Ishikawa (cell line): ENCODE measurements around the gene PRPF19.

Experiments
- CEBPB ChIP-seq: IDR thresholded peaks from 2 replicates; pipeline ENCODE4 v1.6.1; 2012
- CREB1 ChIP-seq: IDR thresholded peaks from 2 replicates; pipeline ENCODE4 v1.6.1; 2012; ENCODE audit warnings: low read depth
- EGR1 ChIP-seq: IDR thresholded peaks from 2 replicates; pipeline ENCODE4 v1.6.1; 2012
- EP300 ChIP-seq: IDR thresholded peaks from 2 replicates; pipeline ENCODE4 v1.6.1; 2012; ENCODE audit warnings: borderline replicate concordance
- FOXM1 ChIP-seq: IDR thresholded peaks from 2 replicates; pipeline ENCODE4 v1.6.1; 2012; ENCODE audit warnings: low read depth, borderline replicate concordance
- NFIC ChIP-seq: IDR thresholded peaks from 2 replicates; pipeline ENCODE4 v1.6.1; 2012
- RAD21 ChIP-seq: IDR thresholded peaks from 2 replicates; pipeline ENCODE4 v1.6.1; 2012; ENCODE audit warnings: low read depth
- TAF1 ChIP-seq: IDR thresholded peaks from 2 replicates; pipeline ENCODE4 v1.6.1; 2012; ENCODE audit warnings: low read depth, mild to moderate bottlenecking
- TCF12 ChIP-seq: IDR thresholded peaks from 2 replicates; pipeline ENCODE4 v1.6.1; 2012; ENCODE audit warnings: low read depth
- TEAD4 ChIP-seq: IDR thresholded peaks from 2 replicates; pipeline ENCODE4 v1.6.1; 2012
- YY1 ChIP-seq: IDR thresholded peaks from 2 replicates; pipeline ENCODE4 v1.6.1; 2012; ENCODE audit warnings: low read depth
- ZBTB7A ChIP-seq: IDR thresholded peaks from 2 replicates; pipeline ENCODE4 v1.6.1; 2012; ENCODE audit warnings: low read depth
- TF ChIP-seq, protein P1 (sequence below): IDR thresholded peaks from 2 replicates; pipeline ENCODE4 v1.6.1; 2012
- TF ChIP-seq, protein P2 (sequence below): IDR thresholded peaks from 2 replicates; pipeline ENCODE4 v1.6.1; 2012; ENCODE audit warnings: low read depth, mild to moderate bottlenecking
- TF ChIP-seq, protein P3 (sequence below): IDR thresholded peaks from 2 replicates; pipeline ENCODE4 v1.6.1; 2012

PRPF19 gene

DNA sequence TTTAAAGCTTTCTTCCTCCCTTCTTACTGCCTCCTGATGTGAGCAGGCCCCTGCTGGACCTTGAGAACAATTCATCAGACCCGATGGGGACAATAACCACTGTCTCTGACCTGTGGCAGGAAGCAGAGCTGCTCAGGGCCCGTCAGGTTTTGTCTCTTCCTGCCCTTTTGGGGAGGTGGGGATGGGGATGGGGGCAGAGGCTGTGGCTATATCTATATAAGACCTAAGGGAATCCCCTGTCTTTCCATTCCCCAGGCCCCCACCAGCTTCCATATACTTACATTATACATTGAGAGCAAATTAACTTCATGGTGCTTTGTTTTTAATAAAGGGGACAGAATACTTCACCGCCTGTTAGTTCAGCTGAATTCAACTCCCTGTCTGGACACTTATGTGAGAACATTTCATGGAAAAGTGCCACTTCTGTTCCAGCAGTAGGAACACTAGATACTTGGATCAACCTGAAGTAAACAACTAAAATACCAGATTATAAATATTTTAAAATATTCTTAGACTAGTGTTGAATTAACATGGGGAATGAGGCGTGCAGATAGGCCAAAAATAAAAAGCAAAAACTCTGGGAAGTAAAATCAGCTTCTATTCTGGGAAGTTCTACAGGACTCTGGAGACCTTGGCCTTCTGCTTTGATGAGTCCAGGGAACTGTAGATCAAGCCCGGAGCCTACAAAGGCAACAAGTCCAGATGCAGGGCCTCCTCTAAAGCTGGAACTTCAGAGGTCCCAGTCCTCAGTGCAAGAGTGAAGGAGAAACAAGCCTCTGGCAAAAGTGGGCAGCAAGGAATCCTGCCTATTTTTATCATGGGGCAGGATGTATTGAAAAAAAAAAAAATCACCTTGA, 27.9 kb downstream of the PRPF19 start:
- TF ChIP-seq NFIC = no peak
- no peak for TF ChIP-seq ZBTB7A
- TF ChIP-seq, protein P1, sequence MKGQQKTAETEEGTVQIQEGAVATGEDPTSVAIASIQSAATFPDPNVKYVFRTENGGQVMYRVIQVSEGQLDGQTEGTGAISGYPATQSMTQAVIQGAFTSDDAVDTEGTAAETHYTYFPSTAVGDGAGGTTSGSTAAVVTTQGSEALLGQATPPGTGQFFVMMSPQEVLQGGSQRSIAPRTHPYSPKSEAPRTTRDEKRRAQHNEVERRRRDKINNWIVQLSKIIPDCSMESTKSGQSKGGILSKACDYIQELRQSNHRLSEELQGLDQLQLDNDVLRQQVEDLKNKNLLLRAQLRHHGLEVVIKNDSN = no peak
- no peak for TF ChIP-seq FOXM1

DNA sequence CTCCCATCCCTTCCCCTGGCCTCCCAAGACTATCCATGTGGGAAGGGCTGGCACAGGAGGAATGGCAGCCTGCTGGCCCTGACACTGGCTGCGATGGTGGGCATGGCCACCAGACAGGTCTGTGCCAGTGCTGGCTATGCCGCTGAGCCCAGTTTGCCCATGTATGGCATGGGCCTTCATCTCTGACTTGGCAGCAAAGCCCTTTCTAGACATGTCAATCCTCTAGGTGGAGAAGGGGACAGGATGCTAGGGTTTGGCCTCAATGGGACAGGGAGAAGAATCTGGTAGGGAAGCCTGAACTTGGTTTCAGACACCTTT, 30.3 kb downstream of the PRPF19 start:
- TF ChIP-seq TCF12 (no peak), ZBTB7A (no peak), NFIC (no peak), TEAD4 (no peak), FOXM1 (no peak), CREB1 (no peak), TAF1 (no peak), YY1 (no peak), CEBPB (no peak), EP300 (no peak), RAD21 (no peak), EGR1 (no peak)
- TF ChIP-seq, protein P2, sequence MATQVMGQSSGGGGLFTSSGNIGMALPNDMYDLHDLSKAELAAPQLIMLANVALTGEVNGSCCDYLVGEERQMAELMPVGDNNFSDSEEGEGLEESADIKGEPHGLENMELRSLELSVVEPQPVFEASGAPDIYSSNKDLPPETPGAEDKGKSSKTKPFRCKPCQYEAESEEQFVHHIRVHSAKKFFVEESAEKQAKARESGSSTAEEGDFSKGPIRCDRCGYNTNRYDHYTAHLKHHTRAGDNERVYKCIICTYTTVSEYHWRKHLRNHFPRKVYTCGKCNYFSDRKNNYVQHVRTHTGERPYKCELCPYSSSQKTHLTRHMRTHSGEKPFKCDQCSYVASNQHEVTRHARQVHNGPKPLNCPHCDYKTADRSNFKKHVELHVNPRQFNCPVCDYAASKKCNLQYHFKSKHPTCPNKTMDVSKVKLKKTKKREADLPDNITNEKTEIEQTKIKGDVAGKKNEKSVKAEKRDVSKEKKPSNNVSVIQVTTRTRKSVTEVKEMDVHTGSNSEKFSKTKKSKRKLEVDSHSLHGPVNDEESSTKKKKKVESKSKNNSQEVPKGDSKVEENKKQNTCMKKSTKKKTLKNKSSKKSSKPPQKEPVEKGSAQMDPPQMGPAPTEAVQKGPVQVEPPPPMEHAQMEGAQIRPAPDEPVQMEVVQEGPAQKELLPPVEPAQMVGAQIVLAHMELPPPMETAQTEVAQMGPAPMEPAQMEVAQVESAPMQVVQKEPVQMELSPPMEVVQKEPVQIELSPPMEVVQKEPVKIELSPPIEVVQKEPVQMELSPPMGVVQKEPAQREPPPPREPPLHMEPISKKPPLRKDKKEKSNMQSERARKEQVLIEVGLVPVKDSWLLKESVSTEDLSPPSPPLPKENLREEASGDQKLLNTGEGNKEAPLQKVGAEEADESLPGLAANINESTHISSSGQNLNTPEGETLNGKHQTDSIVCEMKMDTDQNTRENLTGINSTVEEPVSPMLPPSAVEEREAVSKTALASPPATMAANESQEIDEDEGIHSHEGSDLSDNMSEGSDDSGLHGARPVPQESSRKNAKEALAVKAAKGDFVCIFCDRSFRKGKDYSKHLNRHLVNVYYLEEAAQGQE = no peak
- TF ChIP-seq, protein P3, sequence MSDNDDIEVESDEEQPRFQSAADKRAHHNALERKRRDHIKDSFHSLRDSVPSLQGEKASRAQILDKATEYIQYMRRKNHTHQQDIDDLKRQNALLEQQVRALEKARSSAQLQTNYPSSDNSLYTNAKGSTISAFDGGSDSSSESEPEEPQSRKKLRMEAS = no peak
- TF ChIP-seq, protein P1 = no peak

DNA sequence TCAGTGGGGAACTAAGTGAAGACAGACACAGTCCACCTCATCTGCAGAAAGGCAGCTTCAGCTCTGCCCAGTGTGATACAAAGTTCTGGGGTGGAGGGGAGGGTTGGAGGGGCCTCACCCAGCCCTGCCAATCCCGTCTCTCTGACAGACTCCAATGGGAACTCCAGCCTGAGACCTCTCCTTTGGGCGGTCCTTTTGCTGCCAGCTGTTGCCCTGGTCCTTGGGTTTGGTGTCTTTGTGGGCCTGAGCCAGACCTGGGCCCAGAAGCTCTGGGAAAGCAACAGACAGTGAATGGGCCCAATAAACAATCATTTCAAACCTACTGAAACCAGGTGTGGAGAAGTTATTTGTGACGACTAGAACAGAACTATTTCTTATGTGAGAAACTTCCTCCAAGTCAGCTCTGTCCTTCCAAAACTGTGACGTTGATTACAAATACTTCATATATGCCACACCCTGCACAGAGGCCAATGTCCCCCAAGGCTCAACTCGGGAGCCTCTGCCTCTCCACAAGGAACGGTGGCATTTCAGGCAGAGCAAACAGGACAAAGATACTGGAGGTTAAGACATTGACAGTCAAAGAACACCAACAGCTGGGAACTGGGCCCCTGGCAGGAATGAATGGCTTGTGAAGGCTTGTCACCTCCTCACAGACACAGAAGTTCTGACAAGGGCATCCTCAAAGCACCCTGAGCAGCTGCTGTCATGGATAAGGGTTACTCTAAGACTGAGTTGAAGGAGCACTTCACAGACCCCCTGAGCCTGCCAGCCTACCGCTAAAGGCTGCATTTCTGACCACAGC, 30.8 kb downstream of the PRPF19 start:
- no peak for TF ChIP-seq FOXM1
- no peak for TF ChIP-seq EP300
- no peak for TF ChIP-seq ZBTB7A
- TF ChIP-seq NFIC = no peak
- TF ChIP-seq TAF1 = no peak
- TF ChIP-seq TCF12 = no peak
- TF ChIP-seq YY1 = no peak
- TF ChIP-seq, protein P1 = no peak

DNA sequence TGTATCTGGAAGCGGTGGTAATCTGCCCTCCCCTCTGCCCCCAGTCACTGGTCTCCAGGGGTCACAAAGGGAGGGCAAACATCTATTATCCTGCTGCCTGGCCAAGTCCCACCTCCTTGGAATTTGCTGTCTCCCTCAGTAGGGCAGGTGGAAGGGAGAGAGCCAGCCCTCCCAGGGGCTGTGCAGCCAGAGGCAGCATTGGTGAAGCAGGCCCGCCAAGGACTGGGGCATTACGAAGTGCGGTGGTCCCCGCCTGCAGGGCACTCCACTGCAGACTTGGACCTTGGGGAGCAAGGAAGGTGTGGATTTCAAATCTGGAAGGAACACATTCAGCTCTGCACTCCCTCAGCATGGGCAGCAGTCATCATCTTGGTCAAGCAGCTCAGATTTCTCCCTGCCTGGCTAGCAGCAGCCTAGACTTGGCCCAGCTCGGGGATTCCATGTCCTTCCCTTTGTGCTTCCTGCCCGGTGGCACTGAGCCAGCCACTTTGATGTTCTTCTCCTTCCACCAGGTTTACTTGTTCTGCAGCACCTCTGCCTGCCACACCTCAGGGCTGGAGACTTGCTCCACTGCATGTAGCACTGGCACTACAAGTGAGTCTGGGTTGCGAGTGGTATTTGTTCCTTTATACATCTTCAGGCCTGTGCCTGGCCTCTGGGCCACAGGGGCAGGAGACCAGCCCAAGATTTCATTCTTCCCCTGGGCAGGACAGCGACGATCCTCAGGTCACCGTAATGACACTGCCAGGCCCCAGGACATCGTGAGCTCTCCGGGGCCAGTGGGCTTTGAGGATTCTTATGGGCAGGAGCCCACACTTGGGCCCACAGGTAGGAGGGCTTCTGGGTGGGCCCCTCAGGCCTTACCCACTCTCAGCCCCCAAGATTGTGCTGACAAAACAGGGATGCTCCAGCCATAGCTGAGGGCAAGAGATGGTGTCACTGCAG, 31.7 kb downstream of the PRPF19 start:
- TF ChIP-seq EP300 (no peak), NFIC (no peak), FOXM1 (no peak), YY1 (no peak), TCF12 (no peak), TAF1 (no peak), CEBPB (no peak), EGR1 (no peak), RAD21 (no peak)
- TF ChIP-seq, protein P3 = no peak
- TF ChIP-seq, protein P2 = no peak
- TF ChIP-seq, protein P1 = no peak
